ENCODE results near the gene MAN1B1.

Gene MAN1B1

GRCh38 chr9:137078701-137079400, 7.9 kb upstream of the MAN1B1 start:
- no peak for TF ChIP-seq REST (IDR thresholded peaks at IDR 0.05; ENCODE audit: insufficient replicate concordance, low read depth)
- no peak for TF ChIP-seq GABPA (IDR thresholded peaks at IDR 0.05; ENCODE audit: low read depth)
- TF ChIP-seq CTCF (IDR thresholded peaks at IDR 0.05; ENCODE audit: insufficient read depth, low read length): no peak
- no peak for TF ChIP-seq SPI1 (IDR thresholded peaks at IDR 0.05; ENCODE audit: borderline replicate concordance, low read depth)
- no peak for TF ChIP-seq POLR2AphosphoS5 (IDR thresholded peaks at IDR 0.05; ENCODE audit: low read depth)
- H3K27ac ChIP-seq (replicated peaks): no peak overlapping the region
- DNase-seq (ENCODE audit: low read depth in 1 of 2, low spot score in 1 of 2): no peak
- peaks cover 10% of the 10 kb centered on the region for H3K27me3 ChIP-seq (ENCODE audit: insufficient read depth, poor library complexity, severe bottlenecking)
- no peak overlapping the region for H3K4me3 ChIP-seq (replicated peaks; ENCODE audit: insufficient read depth, low read length)

- DNase-seq (ENCODE audit: low read depth in 1 of 2, low spot score in 1 of 2): no peak
- Histone ChIP-seq H3K27me3 (ENCODE audit: insufficient read depth, poor library complexity, severe bottlenecking) (peaks cover 10% of the 10 kb centered on the region), H3K4me3 (replicated peaks; ENCODE audit: insufficient read depth, low read length) (no peak overlapping the region), H3K27ac (replicated peaks) (no peak overlapping the region)
- TF ChIP-seq SPI1 (IDR thresholded peaks at IDR 0.05; ENCODE audit: borderline replicate concordance, low read depth) (no peak), REST (IDR thresholded peaks at IDR 0.05; ENCODE audit: insufficient replicate concordance, low read depth) (no peak), POLR2AphosphoS5 (IDR thresholded peaks at IDR 0.05; ENCODE audit: low read depth) (no peak), CTCF (IDR thresholded peaks at IDR 0.05; ENCODE audit: insufficient read depth, low read length) (no peak), GABPA (IDR thresholded peaks at IDR 0.05; ENCODE audit: low read depth) (no peak)
Observed at GRCh38 chr9:137079401-137079787, 7.4 kb upstream of the MAN1B1 start.

- H3K27ac ChIP-seq (replicated peaks): no peak overlapping the region
- no peak overlapping the region for H3K4me3 ChIP-seq (replicated peaks; ENCODE audit: insufficient read depth, low read length)
- H3K27me3 ChIP-seq (ENCODE audit: insufficient read depth, poor library complexity, severe bottlenecking): peaks cover 10% of the 10 kb centered on the region
- TF ChIP-seq GABPA (IDR thresholded peaks at IDR 0.05; ENCODE audit: low read depth) (no peak), POLR2AphosphoS5 (IDR thresholded peaks at IDR 0.05; ENCODE audit: low read depth) (no peak), CTCF (IDR thresholded peaks at IDR 0.05; ENCODE audit: insufficient read depth, low read length) (no peak), REST (IDR thresholded peaks at IDR 0.05; ENCODE audit: insufficient replicate concordance, low read depth) (no peak), SPI1 (IDR thresholded peaks at IDR 0.05; ENCODE audit: borderline replicate concordance, low read depth) (no peak)
- DNase-seq (ENCODE audit: low read depth in 1 of 2, low spot score in 1 of 2): no peak
Observed at GRCh38 chr9:137080260-137081122, 6.3 kb upstream of the MAN1B1 start.
